CD14-positive monocyte (primary cell): Measurements from ENCODE around the gene LRRC7. TPM values are rescaled to one million over a fixed set of nuclear protein-coding genes. Genes with fewer than 3 reads are reported as not detected.

Experiments
- DNase-seq, 3 donors: peaks; one replicate each; pipeline ENCODE4 v3.0.0-alpha.2; 2011 to 2022
- H2AFZ ChIP-seq: 2 replicates; pipeline ENCODE4 v1.6.0; 2012; ENCODE audit warnings: mild to moderate bottlenecking, low read depth, low read length, inconsistent platforms; ENCODE audit not compliant: insufficient read depth, poor library complexity, severe bottlenecking
- H3K27ac ChIP-seq, 2 donors: 1 replicate in 1 of 2; 2 replicates in 1 of 2; pipeline ENCODE4 v1.5.1; 2012 to 2013; ENCODE audit warnings: low read length in 2 of 2, control low read depth in 1 of 2, inconsistent platforms in 1 of 2, low read depth in 1 of 2, mild to moderate bottlenecking in 1 of 2
- H3K27me3 ChIP-seq, 2 donors: one replicate each; pipeline versions ENCODE4 v1.6.0 to v1.6.1; 2011 to 2013; ENCODE audit warnings: low read length in 2 of 2; ENCODE audit not compliant: control insufficient read depth in 2 of 2, insufficient read depth in 2 of 2
- H3K36me3 ChIP-seq, 2 donors: replicated peaks in 1 of 2; 1 replicate in 1 of 2; 2 replicates in 1 of 2; pipeline versions ENCODE4 v1.5.1 to v1.6.1; 2012 to 2013; ENCODE audit warnings: low read length in 2 of 2, control low read depth in 1 of 2, inconsistent platforms in 1 of 2, mild to moderate bottlenecking in 1 of 2; ENCODE audit not compliant: insufficient read depth in 2 of 2, control insufficient read depth in 1 of 2
- H3K4me1 ChIP-seq, 2 donors: 1 replicate in 1 of 2; 2 replicates in 1 of 2; pipeline versions ENCODE4 v1.5.1 to v1.6.1; 2012 to 2013; ENCODE audit warnings: low read length in 2 of 2, control low read depth in 1 of 2, inconsistent platforms in 1 of 2, mild to moderate bottlenecking in 1 of 2, moderate library complexity in 1 of 2; ENCODE audit not compliant: insufficient read depth in 2 of 2, control insufficient read depth in 1 of 2
- H3K4me2 ChIP-seq: replicated peaks from 2 replicates; pipeline ENCODE3; 2012; ENCODE audit warnings: low read length, moderate library complexity, mild to moderate bottlenecking; ENCODE audit not compliant: poor library complexity, severe bottlenecking; ENCODE audit errors: extremely low read depth
- H3K4me3 ChIP-seq, 3 experiments: fragments of 200-600 bp in 1 of 3; sonication (generic) in 1 of 3; replicated peaks in 1 of 3; 1 replicate in 2 of 3; 2 replicates in 1 of 3; pipeline ENCODE4 v1.5.1; 2011 to 2013; ENCODE audit warnings: low read length in 3 of 3, mild to moderate bottlenecking in 3 of 3, control low read depth in 2 of 3, low read depth in 2 of 3, inconsistent platforms in 1 of 3, moderate library complexity in 1 of 3
- H3K79me2 ChIP-seq: 2 replicates; pipeline ENCODE4 v1.6.0; 2012; ENCODE audit warnings: mild to moderate bottlenecking, control low read depth, inconsistent platforms, low read length, moderate library complexity; ENCODE audit not compliant: insufficient read depth
- H3K9ac ChIP-seq: 2 replicates; pipeline ENCODE4 v1.6.0; 2017; ENCODE audit warnings: low read length, mild to moderate bottlenecking; ENCODE audit not compliant: insufficient read depth, poor library complexity, severe bottlenecking
- H3K9me3 ChIP-seq, 2 donors: replicated peaks in 1 of 2; 1 replicate in 1 of 2; 2 replicates in 1 of 2; pipeline versions ENCODE4 v1.5.1 to v1.6.1; 2012 to 2013; ENCODE audit warnings: low read length in 2 of 2, control low read depth in 1 of 2; ENCODE audit not compliant: control insufficient read depth in 1 of 2, insufficient read depth in 1 of 2
- H4K20me1 ChIP-seq: 2 replicates; pipeline ENCODE4 v1.6.0; 2012; ENCODE audit warnings: mild to moderate bottlenecking, low read length, control low read depth, moderate library complexity; ENCODE audit not compliant: insufficient read depth
- H3K27ac Mint-ChIP-seq, 7 donors: one replicate each; pipeline ENCODE4 v1.8.0; 2020; ENCODE audit warnings: mild to moderate bottlenecking in 7 of 7, mixed read lengths in 7 of 7, moderate library complexity in 6 of 7, inconsistent platforms in 2 of 7
- H3K27me3 Mint-ChIP-seq, 3 donors: one replicate each; pipeline ENCODE4 v1.8.0; 2021 to 2022; ENCODE audit warnings: low read depth in 3 of 3, mild to moderate bottlenecking in 3 of 3, mixed read lengths in 3 of 3, moderate library complexity in 3 of 3, inconsistent platforms in 1 of 3
- H3K36me3 Mint-ChIP-seq, 2 donors: one replicate each; pipeline ENCODE4 v1.8.0; 2020; ENCODE audit warnings: mixed read lengths in 2 of 2, inconsistent platforms in 1 of 2, mild to moderate bottlenecking in 1 of 2
- H3K4me1 Mint-ChIP-seq: one replicate; pipeline ENCODE4 v1.8.0; 2020; ENCODE audit warnings: mild to moderate bottlenecking, mixed read lengths
- H3K4me3 Mint-ChIP-seq, 2 donors: one replicate each; pipeline ENCODE4 v1.8.0; 2020; ENCODE audit warnings: mild to moderate bottlenecking in 2 of 2, mixed read lengths in 2 of 2, moderate library complexity in 1 of 2
- H3K9me3 Mint-ChIP-seq, 7 donors: one replicate each; pipeline ENCODE4 v1.8.0; 2020 to 2022; ENCODE audit warnings: mixed read lengths in 7 of 7, mild to moderate bottlenecking in 6 of 7, moderate library complexity in 6 of 7, inconsistent platforms in 2 of 7
- CTCF ChIP-seq: fragments of 200-600 bp; IDR thresholded peaks from one replicate; pipeline ENCODE4 v1.8.0; 2022; ENCODE audit warnings: antibody characterized with exemption, mild to moderate bottlenecking
- WGBS: methylation state at CpG from one replicate; pipeline ENCODE4 v1.1.5; 2013; ENCODE audit warnings: missing lambda C conversion rate; ENCODE audit not compliant: insufficient coverage; 5-methylcytosine and 5-hydroxymethylcytosine counted together
- intact Hi-C, 2 donors: fragments of 100-400 bp; cut with micrococcal nuclease; formaldehyde crosslinking; loops; one replicate each; pipeline versions ENCODE4 v1.15.0 to v1.15.1; 2023
- polyA plus RNA-seq, 3 donors: library from polyadenylated mRNA; depleted of rRNA in 1 of 3; unstranded in 2 of 3; stranded (reverse) in 1 of 3; fragments of 300-500 nt in 2 of 3; fragments of >200 nt in 1 of 3; fragmentation: Illumina TruSeq in 2 of 3; gene quantifications; 1 replicate in 2 of 3; 2 replicates in 1 of 3; pipeline ENCODE4 v1.2.3, GENCODE V29; 2012 to 2021

LRRC7 gene
- polyA plus RNA-seq, 3 donors, result not detected

GRCh38 chr1:70117046-70117445 lies 549.3 kb downstream of the LRRC7 start:
- Mint-ChIP-seq H3K27ac (no peak overlapping the region), H3K4me3 (no peak overlapping the region), H3K9me3 (peaks cover 0 to 2% (median 0%) of the 10 kb centered on the region in 7 donors), H3K27me3 (peaks cover 1 to 4% (median 2%) of the 10 kb centered on the region in 3 donors), H3K36me3 (no peaks in the 10 kb centered on the region), H3K4me1 (no peaks in the 10 kb centered on the region)
- no peaks in the 10 kb centered on the region for H4K20me1 ChIP-seq
- intact Hi-C loops, result no loop called here
- no peaks in the 10 kb centered on the region for H3K79me2 ChIP-seq
- no peak overlapping the region for H3K4me2 ChIP-seq
- no peak overlapping the region for H3K27ac ChIP-seq
- no peaks in the 10 kb centered on the region for H3K27me3 ChIP-seq
- no peak overlapping the region for H3K9ac ChIP-seq
- TF ChIP-seq CTCF, result no peak
- H3K4me1 ChIP-seq, result no peaks in the 10 kb centered on the region
- DNase-seq, result no peak
- no peaks in the 10 kb centered on the region for H3K9me3 ChIP-seq
- H2AFZ ChIP-seq, result no peak overlapping the region
- no peak overlapping the region for H3K4me3 ChIP-seq
- no peaks in the 10 kb centered on the region for H3K36me3 ChIP-seq

- no peak for TF ChIP-seq CTCF
- intact Hi-C loops, result loop anchor here (5.0 kb wide), 2 partner anchors 373 to 378 kb away; no protein-coding TSS in a partner anchor
- Histone ChIP-seq H3K4me1 (no peaks in the 10 kb centered on the region), H3K36me3 (no peaks in the 10 kb centered on the region), H4K20me1 (no peaks in the 10 kb centered on the region), H3K4me3 (no peak overlapping the region), H3K79me2 (no peaks in the 10 kb centered on the region), H3K9ac (no peak overlapping the region), H3K27ac (no peak overlapping the region), H2AFZ (no peak overlapping the region), H3K9me3 (no peaks in the 10 kb centered on the region), H3K4me2 (no peak overlapping the region), H3K27me3 (no peaks in the 10 kb centered on the region)
- no peak for DNase-seq
- peaks cover 4% of the 10 kb centered on the region for H3K4me1 Mint-ChIP-seq
- no peaks in the 10 kb centered on the region for H3K9me3 Mint-ChIP-seq
- H3K27me3 Mint-ChIP-seq, result peaks cover 0 to 3% (median 0%) of the 10 kb centered on the region in 3 donors
- no peak overlapping the region for H3K27ac Mint-ChIP-seq
- no peak overlapping the region for H3K4me3 Mint-ChIP-seq
- H3K36me3 Mint-ChIP-seq, result no peaks in the 10 kb centered on the region
- WGBS, result 100% methylated on average over 1 of the region's 3 CpGs
These were observed 566.4 kb downstream of the LRRC7 start for GRCh38 chr1:70134148-70134547.
